Lung (tissue), 12 donors: ENCODE measurements around the gene FBXO38. TPM values are rescaled to one million over a fixed set of nuclear protein-coding genes. Genes with fewer than 3 reads are reported as not detected.

Experiments
- ATAC-seq: fragments of 200-7000 bp; cut with Tn5 transposase; one replicate; pipeline ENCODE4 v1.9.1; 2020; ENCODE audit warnings: moderate number of reproducible peaks; ENCODE audit not compliant: insufficient read depth, low FRiP score
- DNase-seq, 3 donors: peaks; one replicate each; pipeline ENCODE4 v3.0.0-alpha.2; 2013 to 2017
- H3K27ac ChIP-seq, 2 donors: one replicate each; pipeline ENCODE4 v1.5.1; 2013; ENCODE audit warnings: mild to moderate bottlenecking in 2 of 2, moderate library complexity in 2 of 2, control low read depth in 1 of 2, inconsistent platforms in 1 of 2, low read depth in 1 of 2, low read length in 1 of 2
- H3K27me3 ChIP-seq, 3 donors: one replicate each; pipeline ENCODE4 v1.5.1; 2013; ENCODE audit warnings: low read length in 2 of 3; ENCODE audit not compliant: control insufficient read depth in 3 of 3, insufficient read depth in 3 of 3
- H3K36me3 ChIP-seq, 4 donors: one replicate each; pipeline ENCODE4 v1.5.1; 2013; ENCODE audit warnings: low read length in 4 of 4, mild to moderate bottlenecking in 1 of 4, moderate library complexity in 1 of 4; ENCODE audit not compliant: control insufficient read depth in 4 of 4, insufficient read depth in 4 of 4
- H3K4me1 ChIP-seq, 5 donors: one replicate each; pipeline ENCODE4 v1.5.1; 2013; ENCODE audit warnings: low read length in 5 of 5, mild to moderate bottlenecking in 2 of 5, moderate library complexity in 1 of 5; ENCODE audit not compliant: control insufficient read depth in 5 of 5, insufficient read depth in 5 of 5
- H3K4me3 ChIP-seq: one replicate; pipeline ENCODE4 v1.5.1; 2013; ENCODE audit warnings: mild to moderate bottlenecking, control low read depth, moderate library complexity
- H3K9ac ChIP-seq, 2 donors: one replicate each; pipeline ENCODE4 v1.5.1; 2013; ENCODE audit warnings: low read length in 2 of 2, control low read depth in 1 of 2; ENCODE audit not compliant: insufficient read depth in 1 of 2
- H3K9me3 ChIP-seq, 4 donors: one replicate each; pipeline ENCODE4 v1.5.1; 2013; ENCODE audit warnings: low read length in 3 of 4, mild to moderate bottlenecking in 1 of 4, moderate library complexity in 1 of 4; ENCODE audit not compliant: control insufficient read depth in 4 of 4, insufficient read depth in 3 of 4
- CTCF ChIP-seq: IDR thresholded peaks from 2 replicates; pipeline ENCODE4 v1.5.1; 2012; ENCODE audit warnings: mild to moderate bottlenecking; ENCODE audit errors: control extremely low read depth, extremely low read depth
- WGBS, 2 donors: extraction: QIAGEN DNeasy Blood & Tissue Kit; methylation state at CpG; one replicate each; pipeline ENCODE4 v1.1.7; 2013; 5-methylcytosine and 5-hydroxymethylcytosine counted together
- polyA plus RNA-seq, 2 donors: library from polyadenylated mRNA; stranded (reverse); fragments of 200-250 nt; gene quantifications; one replicate each; pipeline ENCODE4 v1.2.1, GENCODE V29; 2013
- total RNA-seq, 2 donors: library from RNA; depleted of rRNA in 1 of 2; stranded (reverse); fragments of >200 nt in 1 of 2; gene quantifications; one replicate each; pipeline ENCODE4 v1.2.1, GENCODE V29; 2014 to 2021
- donor health status: control.
- donor health status: control.
- donor health status: Bipolar disorder and iron deficiency.
- donor health status: healthy.
- donor health status: DM: yes; HTN: yes; CAD: no.

FBXO38 gene
- total and polyA plus RNA-seq, 4 donors, result 18.5 to 77.2 (median 41.7) TPM

GRCh38 chr5:148347706-148348105 is 36.1 kb upstream of the FBXO38 start:
- Histone ChIP-seq H3K4me3 (no peak overlapping the region), H3K9ac (no peak overlapping the region), H3K27me3 (no peaks in the 10 kb centered on the region), H3K27ac (no peak overlapping the region), H3K36me3 (no peaks in the 10 kb centered on the region), H3K9me3 (peaks cover 0 to 2% (median 0%) of the 10 kb centered on the region in 4 donors), H3K4me1 (no peaks in the 10 kb centered on the region)
- WGBS, 2 donors, result 84 to 89% methylated on average over 1 of the region's 1 CpG
- DNase-seq (no peak), ATAC-seq (no peak)
- no peak for TF ChIP-seq CTCF

GRCh38 chr5:148352696-148353095 is 31.1 kb upstream of the FBXO38 start:
- H3K9ac ChIP-seq, result no peak overlapping the region
- no peak for TF ChIP-seq CTCF
- H3K4me3 ChIP-seq, result no peak overlapping the region

DNA sequence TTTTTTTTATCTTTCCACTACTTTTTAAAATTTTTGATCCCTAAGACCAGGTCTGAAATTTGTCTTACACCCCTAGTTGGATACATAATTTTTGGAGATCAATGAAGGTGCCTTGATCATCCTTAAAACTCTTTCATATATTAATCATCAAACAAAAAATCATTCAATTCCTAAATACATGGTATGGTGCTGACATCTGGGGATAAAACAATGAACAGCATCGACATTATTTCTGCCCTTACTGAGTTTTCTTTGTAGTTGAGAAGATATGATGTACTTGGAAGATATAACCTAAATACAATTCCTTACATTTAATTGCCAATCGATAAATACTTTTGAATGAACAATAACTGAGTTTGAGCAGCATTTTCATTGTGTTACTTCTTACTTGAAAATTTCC is 30.1 kb upstream of the FBXO38 start:
- DNase-seq (no peak), ATAC-seq (no peak)
- no peaks in the 10 kb centered on the region for H3K9me3 ChIP-seq
- H3K27me3 ChIP-seq, result no peaks in the 10 kb centered on the region
- no peaks in the 10 kb centered on the region for H3K4me1 ChIP-seq
- TF ChIP-seq CTCF, result no peak
- no peak overlapping the region for H3K4me3 ChIP-seq
- no peak overlapping the region for H3K27ac ChIP-seq
- H3K9ac ChIP-seq, result no peak overlapping the region
- no peaks in the 10 kb centered on the region for H3K36me3 ChIP-seq
- WGBS, 2 donors, result 93 to 97% methylated on average over 2 of the region's 2 CpGs

More at GRCh38 chr5:148352696-148353095, 31.1 kb upstream of the FBXO38 start:
- no peak overlapping the region for H3K27ac ChIP-seq
- peak; percentile 72 for ATAC-seq
- H3K9me3 ChIP-seq, result no peaks in the 10 kb centered on the region
- no peaks in the 10 kb centered on the region for H3K4me1 ChIP-seq
- no peak for DNase-seq
- WGBS, 2 donors, result 48 to 73% methylated on average over 1 of the region's 1 CpG
- no peaks in the 10 kb centered on the region for H3K36me3 ChIP-seq
- H3K27me3 ChIP-seq, result no peaks in the 10 kb centered on the region

DNA sequence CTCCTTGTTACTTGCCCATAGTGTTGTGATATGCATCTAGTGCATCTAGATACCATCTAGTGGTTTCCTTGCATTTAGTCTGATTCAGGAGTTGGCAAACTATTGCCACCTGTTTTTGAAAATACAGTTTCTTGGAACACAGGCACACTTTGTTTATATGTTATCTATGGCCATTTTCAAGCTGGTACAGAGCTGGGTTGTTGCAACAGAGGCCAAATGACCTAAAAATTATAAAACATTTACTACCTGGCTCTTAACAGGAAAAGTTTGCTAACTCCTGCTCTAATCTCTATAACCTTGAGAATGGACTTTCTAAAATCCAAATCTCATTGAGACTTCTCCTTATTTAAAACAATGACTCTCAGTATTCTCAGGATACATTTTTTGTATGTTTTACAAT is 19.4 kb upstream of the FBXO38 start:
- Histone ChIP-seq H3K4me1 (no peaks in the 10 kb centered on the region), H3K27me3 (no peaks in the 10 kb centered on the region), H3K9me3 (no peaks in the 10 kb centered on the region), H3K4me3 (no peak overlapping the region), H3K36me3 (no peaks in the 10 kb centered on the region), H3K27ac (no peak overlapping the region), H3K9ac (no peak overlapping the region)
- ATAC-seq (no peak), DNase-seq (no peak)
- no peak for TF ChIP-seq CTCF
